Glutamatergic neuron (in vitro differentiated cells): ENCODE measurements around the gene ARL6IP5. TPM values are rescaled to one million over a fixed set of nuclear protein-coding genes. Genes with fewer than 3 reads are reported as not detected.

ENCODE experiments used
- DNase-seq: peaks from one replicate; pipeline ENCODE4 v3.0.0; 2022
- H3K27ac Mint-ChIP-seq: one replicate; pipeline ENCODE4 v1.8.0; 2020; ENCODE audit warnings: mild to moderate bottlenecking, mixed read lengths, inconsistent platforms; ENCODE audit not compliant: unreplicated experiment
- H3K27me3 Mint-ChIP-seq: one replicate; pipeline ENCODE4 v1.8.0; 2020; ENCODE audit warnings: mild to moderate bottlenecking, moderate library complexity, mixed read lengths, inconsistent platforms; ENCODE audit not compliant: unreplicated experiment
- H3K36me3 Mint-ChIP-seq: one replicate; pipeline ENCODE4 v1.8.0; 2020; ENCODE audit warnings: mild to moderate bottlenecking, mixed read lengths, inconsistent platforms; ENCODE audit not compliant: unreplicated experiment
- H3K4me1 Mint-ChIP-seq: one replicate; pipeline ENCODE4 v1.8.0; 2020; ENCODE audit warnings: mild to moderate bottlenecking, low read depth, mixed read lengths, inconsistent platforms; ENCODE audit not compliant: unreplicated experiment
- H3K4me3 Mint-ChIP-seq: one replicate; pipeline ENCODE4 v1.8.0; 2020; ENCODE audit warnings: mild to moderate bottlenecking, mixed read lengths, inconsistent platforms; ENCODE audit not compliant: unreplicated experiment
- H3K9me3 Mint-ChIP-seq: one replicate; pipeline ENCODE4 v1.8.0; 2020; ENCODE audit warnings: mild to moderate bottlenecking, moderate library complexity, mixed read lengths, inconsistent platforms; ENCODE audit not compliant: unreplicated experiment
- total RNA-seq: library from RNA; stranded (reverse); fragmentation: NEBNext Ultra II Directional; extraction: Animal tissue kit (Norgen Biotek cat#: 25700); gene quantifications from one replicate; pipeline ENCODE4 v1.2.1, GENCODE V29; 2021; ENCODE audit not compliant: unreplicated experiment
- TF ChIP-seq, protein P1 (sequence below): fragments of 200-600 bp; sonication (generic); IDR thresholded peaks from one replicate; pipeline ENCODE4 v1.5.0; 2021; ENCODE audit not compliant: partially characterized antibody, unreplicated experiment

ARL6IP5 gene
- total RNA-seq, 1 donor from 2014 or later, result 74.0 TPM

DNA sequence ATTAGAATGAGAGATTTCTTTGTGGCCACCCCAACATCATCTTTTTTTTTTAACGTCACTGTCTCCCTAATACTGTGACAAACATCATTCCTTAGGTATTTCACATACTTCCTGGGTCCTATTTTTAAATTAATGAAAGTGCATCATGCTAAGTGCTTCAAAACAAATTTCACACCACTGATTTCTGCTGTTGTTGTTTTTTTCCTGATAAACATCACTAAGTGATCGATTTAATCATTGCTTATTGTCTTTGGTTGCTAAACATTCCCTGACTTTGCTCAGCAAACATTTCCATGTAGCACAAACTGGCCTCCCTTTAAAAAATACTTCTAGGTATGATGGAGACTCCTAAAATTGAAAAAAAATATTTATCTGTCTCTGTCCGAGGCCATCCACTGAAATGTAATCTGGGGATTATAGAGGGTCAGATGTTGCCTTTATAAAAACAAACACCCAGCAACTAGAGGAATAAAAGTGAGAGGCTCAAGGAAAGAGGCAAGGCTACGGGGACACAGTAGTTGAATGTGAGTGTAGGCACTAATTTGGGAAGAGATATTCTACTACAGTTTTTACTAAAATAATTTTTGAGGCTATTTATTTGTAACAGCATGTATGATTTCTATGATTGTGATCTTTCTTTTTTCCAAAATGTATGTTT, 58.2 kb downstream of the ARL6IP5 start:
- H3K4me1 Mint-ChIP-seq, result peaks cover 2% of the 10 kb centered on the region
- H3K9me3 Mint-ChIP-seq, result no peaks in the 10 kb centered on the region
- TF ChIP-seq, protein P1, sequence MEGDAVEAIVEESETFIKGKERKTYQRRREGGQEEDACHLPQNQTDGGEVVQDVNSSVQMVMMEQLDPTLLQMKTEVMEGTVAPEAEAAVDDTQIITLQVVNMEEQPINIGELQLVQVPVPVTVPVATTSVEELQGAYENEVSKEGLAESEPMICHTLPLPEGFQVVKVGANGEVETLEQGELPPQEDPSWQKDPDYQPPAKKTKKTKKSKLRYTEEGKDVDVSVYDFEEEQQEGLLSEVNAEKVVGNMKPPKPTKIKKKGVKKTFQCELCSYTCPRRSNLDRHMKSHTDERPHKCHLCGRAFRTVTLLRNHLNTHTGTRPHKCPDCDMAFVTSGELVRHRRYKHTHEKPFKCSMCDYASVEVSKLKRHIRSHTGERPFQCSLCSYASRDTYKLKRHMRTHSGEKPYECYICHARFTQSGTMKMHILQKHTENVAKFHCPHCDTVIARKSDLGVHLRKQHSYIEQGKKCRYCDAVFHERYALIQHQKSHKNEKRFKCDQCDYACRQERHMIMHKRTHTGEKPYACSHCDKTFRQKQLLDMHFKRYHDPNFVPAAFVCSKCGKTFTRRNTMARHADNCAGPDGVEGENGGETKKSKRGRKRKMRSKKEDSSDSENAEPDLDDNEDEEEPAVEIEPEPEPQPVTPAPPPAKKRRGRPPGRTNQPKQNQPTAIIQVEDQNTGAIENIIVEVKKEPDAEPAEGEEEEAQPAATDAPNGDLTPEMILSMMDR, result no peak
- H3K4me3 Mint-ChIP-seq, result no peak overlapping the region
- no peaks in the 10 kb centered on the region for H3K36me3 Mint-ChIP-seq
- no peak overlapping the region for H3K27ac Mint-ChIP-seq
- no peaks in the 10 kb centered on the region for H3K27me3 Mint-ChIP-seq
- DNase-seq, result no peak

DNA sequence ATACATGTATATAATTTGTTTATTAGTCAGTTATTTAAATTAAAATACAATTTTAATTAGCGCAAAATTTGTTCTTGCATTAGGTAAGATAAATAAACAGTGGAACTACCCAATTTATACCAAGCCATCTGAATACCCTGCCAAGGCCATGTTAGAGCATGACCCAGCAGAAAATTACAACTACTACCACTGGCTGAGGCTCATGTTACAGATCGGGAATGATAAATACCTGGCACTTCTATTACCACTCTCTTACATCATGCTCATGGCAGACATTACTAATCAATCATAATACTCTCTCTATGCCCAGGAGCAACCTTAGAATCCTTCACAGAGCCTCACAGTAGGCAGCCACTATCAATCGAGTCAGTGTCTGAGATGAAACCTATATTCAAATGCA, 58.9 kb downstream of the ARL6IP5 start:
- no peak overlapping the region for H3K27ac Mint-ChIP-seq
- no peaks in the 10 kb centered on the region for H3K9me3 Mint-ChIP-seq
- H3K36me3 Mint-ChIP-seq, result no peaks in the 10 kb centered on the region
- no peak for DNase-seq
- TF ChIP-seq, protein P1, result no peak
- H3K27me3 Mint-ChIP-seq, result no peaks in the 10 kb centered on the region
- peaks cover 2% of the 10 kb centered on the region for H3K4me1 Mint-ChIP-seq
- no peak overlapping the region for H3K4me3 Mint-ChIP-seq

DNA sequence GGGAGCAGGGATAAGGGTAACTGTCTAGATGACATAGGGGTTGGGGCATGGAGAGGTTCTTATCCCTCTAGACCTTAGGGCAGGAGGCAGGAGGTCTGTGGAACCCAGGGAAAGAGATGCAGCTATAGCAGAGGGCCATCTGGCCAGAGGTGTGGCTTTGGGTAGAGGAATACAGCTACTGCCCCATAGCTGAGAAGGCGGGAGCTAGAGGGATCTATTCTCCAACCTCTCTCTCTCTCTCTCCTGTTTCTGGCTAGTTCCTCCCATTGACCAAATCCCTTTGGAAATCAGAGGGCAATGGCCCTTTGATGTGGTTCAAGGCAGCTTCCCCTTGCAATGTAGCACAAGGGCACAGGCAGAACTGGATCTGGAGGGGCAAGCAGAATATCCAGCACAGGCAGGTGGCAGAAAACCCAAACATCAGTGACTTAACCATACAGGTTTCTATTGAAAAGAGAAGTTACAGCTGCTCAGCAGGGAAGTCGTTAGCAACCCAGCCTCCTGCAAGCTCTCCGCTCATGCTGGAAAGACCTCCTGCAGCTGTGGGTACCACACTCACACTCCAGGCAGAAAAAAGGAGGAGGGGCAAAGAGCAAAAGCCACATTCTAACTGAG, 60.0 kb downstream of the ARL6IP5 start:
- TF ChIP-seq, protein P1, result no peak
- Mint-ChIP-seq H3K36me3 (no peaks in the 10 kb centered on the region), H3K4me1 (peaks cover 2% of the 10 kb centered on the region), H3K27ac (no peak overlapping the region), H3K4me3 (no peak overlapping the region), H3K9me3 (no peaks in the 10 kb centered on the region), H3K27me3 (no peaks in the 10 kb centered on the region)
- no peak for DNase-seq

DNA sequence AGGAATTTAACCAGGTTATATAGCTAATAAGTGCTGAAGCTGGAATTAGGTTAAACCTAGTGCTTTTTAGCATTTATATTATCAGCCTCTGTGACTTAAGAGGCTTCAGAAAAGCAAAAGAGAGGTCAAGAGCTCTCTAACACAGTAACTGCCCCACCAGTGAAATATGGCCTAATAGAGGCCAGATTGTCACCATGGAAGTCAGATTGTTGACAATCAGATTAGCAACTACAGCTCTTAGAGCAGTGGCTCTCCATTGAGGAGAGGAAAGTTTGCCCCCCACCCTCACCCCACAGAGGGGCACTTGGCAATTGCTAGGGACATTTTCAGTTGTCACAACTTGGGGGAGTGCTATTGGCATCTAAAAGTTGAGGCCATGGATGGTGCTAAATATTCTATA, 61.0 kb downstream of the ARL6IP5 start:
- DNase-seq, result no peak
- H3K27me3 Mint-ChIP-seq, result no peaks in the 10 kb centered on the region
- peaks cover 2% of the 10 kb centered on the region for H3K4me1 Mint-ChIP-seq
- H3K9me3 Mint-ChIP-seq, result no peaks in the 10 kb centered on the region
- no peak overlapping the region for H3K27ac Mint-ChIP-seq
- TF ChIP-seq, protein P1, result no peak
- no peak overlapping the region for H3K4me3 Mint-ChIP-seq
- no peaks in the 10 kb centered on the region for H3K36me3 Mint-ChIP-seq

DNA sequence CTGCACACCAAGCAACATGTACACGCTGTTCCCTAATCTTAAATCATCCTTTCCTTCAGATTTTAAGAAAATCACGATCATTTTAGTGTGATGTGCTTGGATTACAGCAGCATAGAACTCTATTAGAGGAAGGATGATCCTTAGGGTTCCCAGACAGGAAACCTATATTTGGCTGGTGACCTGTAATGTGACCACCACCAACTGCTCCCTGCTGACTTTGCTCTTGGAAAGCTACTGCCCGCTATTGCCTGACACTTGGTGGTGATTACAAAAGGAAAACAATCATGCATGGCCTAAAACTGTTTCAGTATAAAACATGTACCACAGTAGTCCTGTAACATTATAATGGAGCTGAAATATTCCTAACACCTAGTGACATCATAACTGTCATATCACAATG, 64.8 kb downstream of the ARL6IP5 start:
- no peak overlapping the region for H3K27ac Mint-ChIP-seq
- peaks cover 3% of the 10 kb centered on the region for H3K27me3 Mint-ChIP-seq
- no peak overlapping the region for H3K4me3 Mint-ChIP-seq

More for the DNA sequence above, 64.8 kb downstream of the ARL6IP5 start:
- H3K36me3 Mint-ChIP-seq, result no peaks in the 10 kb centered on the region
- H3K9me3 Mint-ChIP-seq, result no peaks in the 10 kb centered on the region
- TF ChIP-seq, protein P1, result no peak
- DNase-seq, result no peak
- H3K4me1 Mint-ChIP-seq, result peaks cover 2% of the 10 kb centered on the region
